DMS 273 treated with DMSO at 0.1 percent for 48 hours (cell line): Measurements from ENCODE around the gene GCN1.
"Not testable (repeated sequence)": the region's sequence is repeated elsewhere in the genome, so short reads cannot be mapped to it uniquely, and the experiment has no call there.

Experiments
- DNase-seq: peaks from one replicate; lab custom pipeline; 2025; lab: John Stamatoyannopoulos, UW

Gene GCN1

GRCh38 chr12:120194534-120195395 is at the start of gene GCN1:
TSS of gene GCN1 (minus strand) at chr12:120194715. CDS start at chr12:120194697, 18 bp downstream.
- peak; percentile 63 for DNase-seq

GRCh38 chr12:120242971-120243699 is 48.6 kb upstream of the GCN1 start:
- DNase-seq = no peak

GRCh38 chr12:120242275-120242799 is 47.8 kb upstream of the GCN1 start:
- DNase-seq = no peak

GRCh38 chr12:120241561-120242274 is 47.2 kb upstream of the GCN1 start:
- no peak for DNase-seq

GRCh38 chr12:120240495-120240833 is 45.9 kb upstream of the GCN1 start:
- no peak for DNase-seq

GRCh38 chr12:120239776-120240494 is 45.4 kb upstream of the GCN1 start:
- no peak for DNase-seq

- DNase-seq = no peak
Measured at GRCh38 chr12:120238839-120239445, 44.4 kb upstream of the GCN1 start.

- no peak for DNase-seq
Measured at GRCh38 chr12:120238217-120238616, 43.7 kb upstream of the GCN1 start.

GRCh38 chr12:120237360-120238171 is 43.1 kb upstream of the GCN1 start:
- DNase-seq = peak; percentile 88

- DNase-seq = not testable (repeated sequence)
Measured at GRCh38 chr12:120236809-120237208, 42.3 kb upstream of the GCN1 start.

GRCh38 chr12:120235369-120236323 is 41.1 kb upstream of the GCN1 start:
- no peak for DNase-seq

- DNase-seq = peak; percentile 41
Measured at GRCh38 chr12:120234643-120235368, 40.3 kb upstream of the GCN1 start.

- no peak for DNase-seq
Measured at GRCh38 chr12:120231316-120232011, 36.9 kb upstream of the GCN1 start.

GRCh38 chr12:120230974-120231315 is 36.4 kb upstream of the GCN1 start:
- no peak for DNase-seq

GRCh38 chr12:120230326-120230973 is 35.9 kb upstream of the GCN1 start:
- peak; percentile 74 for DNase-seq

- no peak for DNase-seq
Measured at GRCh38 chr12:120229487-120230325, 35.2 kb upstream of the GCN1 start.

GRCh38 chr12:120229071-120229486 is 34.6 kb upstream of the GCN1 start:
- DNase-seq = no peak
